GM15510 (cell line): ENCODE data around the gene MATN3.

Source experiments
- POLR2A ChIP-seq: IDR thresholded peaks from 3 replicates; pipeline ENCODE4 v1.6.1; 2011; ENCODE audit warnings: borderline replicate concordance; ENCODE audit not compliant: insufficient read length; ENCODE audit errors: extremely low read depth

Gene MATN3

GRCh38 chr2:20018601-20019152, 6.2 kb upstream of the MATN3 start:
- no peak for TF ChIP-seq POLR2A

- TF ChIP-seq POLR2A, result no peak
Measured at GRCh38 chr2:20016346-20016745, 3.9 kb upstream of the MATN3 start.

- TF ChIP-seq POLR2A, result no peak
Measured at GRCh38 chr2:20015482-20016083, 3.1 kb upstream of the MATN3 start.

- TF ChIP-seq POLR2A, result no peak
Measured at GRCh38 chr2:20013126-20013849, 820 bp upstream of the MATN3 start.

GRCh38 chr2:20012032-20012281, 511 bp downstream of the MATN3 start:
- TF ChIP-seq POLR2A, result no peak

- TF ChIP-seq POLR2A, result no peak
Measured at GRCh38 chr2:20011276-20012031, 1.0 kb downstream of the MATN3 start.

GRCh38 chr2:20008703-20009102, 3.8 kb downstream of the MATN3 start:
- TF ChIP-seq POLR2A, result no peak

GRCh38 chr2:20005891-20006470, 6.5 kb downstream of the MATN3 start:
- TF ChIP-seq POLR2A, result no peak

- TF ChIP-seq POLR2A, result no peak
Measured at GRCh38 chr2:20005067-20005627, 7.3 kb downstream of the MATN3 start.

GRCh38 chr2:20001361-20001863, 11.1 kb downstream of the MATN3 start:
- no peak for TF ChIP-seq POLR2A

GRCh38 chr2:19993731-19994130, 18.7 kb downstream of the MATN3 start:
- TF ChIP-seq POLR2A, result no peak

GRCh38 chr2:19991895-19992294, 20.6 kb downstream of the MATN3 start:
- TF ChIP-seq POLR2A, result no peak

- no peak for TF ChIP-seq POLR2A
Measured at GRCh38 chr2:19990416-19990728, 22.1 kb downstream of the MATN3 start.

GRCh38 chr2:19989667-19990415, 22.6 kb downstream of the MATN3 start, which contains the start of gene WDR35:
Gene WDR35, minus strand, starts transcription at chr2:19990105. Its CDS starts 90 bp downstream, at chr2:19990015.
- TF ChIP-seq POLR2A, result peak; percentile 82
